GM21717 (cell line): ENCODE results near the gene ZNF576.
"Not testable (repeated sequence)": the region's sequence is repeated elsewhere in the genome, so short reads cannot be mapped to it uniquely, and the experiment has no call there.

Experiments
- ATAC-seq: cut with Tn5 transposase; IDR thresholded peaks from one replicate; pipeline ENCODE4 v1.9.1; 2021; ENCODE audit warnings: mild to moderate bottlenecking, moderate library complexity; ENCODE audit not compliant: unreplicated experiment

ZNF576 gene

GRCh38 chr19:43623889-43624670 lies 27.7 kb downstream of the ZNF576 start:
- ATAC-seq, result no peak

GRCh38 chr19:43624933-43625332 lies 28.5 kb downstream of the ZNF576 start:
- ATAC-seq, result no peak

GRCh38 chr19:43625918-43626579 lies 29.7 kb downstream of the ZNF576 start:
- no peak for ATAC-seq

- ATAC-seq, result no peak
Measured at GRCh38 chr19:43626838-43627237, 30.4 kb downstream of the ZNF576 start.

GRCh38 chr19:43628646-43629326 lies 32.4 kb downstream of the ZNF576 start:
- ATAC-seq, result no peak

GRCh38 chr19:43631491-43631890 lies 35.1 kb downstream of the ZNF576 start:
- no peak for ATAC-seq

GRCh38 chr19:43633520-43633919 lies 37.1 kb downstream of the ZNF576 start:
- no peak for ATAC-seq

GRCh38 chr19:43634068-43634467 lies 37.7 kb downstream of the ZNF576 start:
- ATAC-seq, result no peak

GRCh38 chr19:43634506-43634871 lies 38.1 kb downstream of the ZNF576 start:
- ATAC-seq, result no peak

GRCh38 chr19:43634872-43635560 lies 38.6 kb downstream of the ZNF576 start:
- ATAC-seq, result no peak

GRCh38 chr19:43635561-43635940 lies 39.2 kb downstream of the ZNF576 start:
- not testable (repeated sequence) for ATAC-seq

GRCh38 chr19:43636121-43636683 lies 39.8 kb downstream of the ZNF576 start:
- no peak for ATAC-seq

GRCh38 chr19:43638214-43638994 lies 42.0 kb downstream of the ZNF576 start:
- no peak for ATAC-seq

- no peak for ATAC-seq
Measured at GRCh38 chr19:43638995-43639518, 42.7 kb downstream of the ZNF576 start.

GRCh38 chr19:43639519-43640423 lies 43.4 kb downstream of the ZNF576 start, which contains the start of gene CADM4:
CADM4 (minus strand) TSS chr19:43639850; CDS start chr19:43639790, 60 bp downstream.
- no peak for ATAC-seq

- no peak for ATAC-seq
Measured at GRCh38 chr19:43640424-43640757, 44.0 kb downstream of the ZNF576 start.

- ATAC-seq, result no peak
Measured at GRCh38 chr19:43641333-43641732, 44.9 kb downstream of the ZNF576 start.

GRCh38 chr19:43642531-43642930 lies 46.1 kb downstream of the ZNF576 start:
- no peak for ATAC-seq

- ATAC-seq, result no peak
Measured at GRCh38 chr19:43643326-43643725, 46.9 kb downstream of the ZNF576 start.
